HG03064 (cell line): ENCODE results near the gene TAS2R50.

ENCODE experiments used
- ATAC-seq: cut with Tn5 transposase; IDR thresholded peaks from one replicate; pipeline ENCODE4 v1.9.1; 2021; ENCODE audit warnings: low read depth; ENCODE audit not compliant: unreplicated experiment

The TAS2R50 gene

GRCh38 chr12:10986812-10987211, at the start of gene TAS2R50:
Gene TAS2R50 (minus strand): TSS chr12:10986912. CDS start chr12:10986860, 52 bp downstream.
- no peak for ATAC-seq

GRCh38 chr12:11033959-11034358, 47.2 kb upstream of the TAS2R50 start:
- ATAC-seq = peak; percentile 73

- no peak for ATAC-seq
Observed at GRCh38 chr12:11031307-11031706, 44.6 kb upstream of the TAS2R50 start, which contains the start of gene TAS2R31. Gene TAS2R31 (minus strand): TSS chr12:11031407. CDS start chr12:11031335, 72 bp downstream.

GRCh38 chr12:11026118-11026517, 39.4 kb upstream of the TAS2R50 start:
- no peak for ATAC-seq

- ATAC-seq = no peak
Observed at GRCh38 chr12:11023387-11023786, 36.7 kb upstream of the TAS2R50 start.

- no peak for ATAC-seq
Observed at GRCh38 chr12:11022520-11022919, 35.8 kb upstream of the TAS2R50 start, which contains the start of gene TAS2R19. Gene TAS2R19 (minus strand): TSS chr12:11022620. CDS start chr12:11022571, 49 bp downstream.

- no peak for ATAC-seq
Observed at GRCh38 chr12:11016937-11017336, 30.2 kb upstream of the TAS2R50 start.

GRCh38 chr12:11015775-11016430, 29.2 kb upstream of the TAS2R50 start:
- ATAC-seq = no peak

GRCh38 chr12:11014234-11014633, 27.5 kb upstream of the TAS2R50 start:
- ATAC-seq = no peak

GRCh38 chr12:11007608-11008007, 20.9 kb upstream of the TAS2R50 start:
- ATAC-seq = no peak

- ATAC-seq = no peak
Observed at GRCh38 chr12:10998204-10998603, 11.5 kb upstream of the TAS2R50 start, which contains the start of gene TAS2R20. Gene TAS2R20 (minus strand): TSS chr12:10998304. CDS start chr12:10997875, 429 bp downstream.

GRCh38 chr12:10994307-10994706, 7.6 kb upstream of the TAS2R50 start:
- ATAC-seq = no peak

- no peak for ATAC-seq
Observed at GRCh38 chr12:10989107-10989506, 2.4 kb upstream of the TAS2R50 start.

- no peak for ATAC-seq
Observed at GRCh38 chr12:10982244-10982643, 4.5 kb downstream of the TAS2R50 start.

GRCh38 chr12:10974965-10975364, 11.7 kb downstream of the TAS2R50 start:
- no peak for ATAC-seq

- ATAC-seq = no peak
Observed at GRCh38 chr12:10968765-10969456, 17.8 kb downstream of the TAS2R50 start.

GRCh38 chr12:10967409-10967808, 19.3 kb downstream of the TAS2R50 start:
- no peak for ATAC-seq

GRCh38 chr12:10966314-10966713, 20.4 kb downstream of the TAS2R50 start:
- ATAC-seq = no peak

GRCh38 chr12:10965476-10965875, 21.2 kb downstream of the TAS2R50 start:
- no peak for ATAC-seq

- no peak for ATAC-seq
Observed at GRCh38 chr12:10960211-10960610, 26.5 kb downstream of the TAS2R50 start.

GRCh38 chr12:10959804-10960203, 26.9 kb downstream of the TAS2R50 start:
- no peak for ATAC-seq

- no peak for ATAC-seq
Observed at GRCh38 chr12:10957741-10958140, 29.0 kb downstream of the TAS2R50 start.
